ENCODE results near the gene CLEC3A. TPM values are rescaled to one million over a fixed set of nuclear protein-coding genes. Genes with fewer than 3 reads are reported as not detected.

CLEC3A gene, protein sequence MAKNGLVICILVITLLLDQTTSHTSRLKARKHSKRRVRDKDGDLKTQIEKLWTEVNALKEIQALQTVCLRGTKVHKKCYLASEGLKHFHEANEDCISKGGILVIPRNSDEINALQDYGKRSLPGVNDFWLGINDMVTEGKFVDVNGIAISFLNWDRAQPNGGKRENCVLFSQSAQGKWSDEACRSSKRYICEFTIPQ
- not detected in 2 replicates for total RNA-seq

GRCh38 chr16:78022347-78023060 lies at the start of gene CLEC3A:
Gene CLEC3A (plus strand): TSS chr16:78022548. CDS start chr16:78022627, 79 bp downstream.

Other genes with a start within 250 kb of the CLEC3A start
- gene VAT1L, start 234.0 kb upstream of the CLEC3A start, total RNA-seq: not detected in 2 replicates
- gene WWOX, start 77.1 kb downstream of the CLEC3A start, total RNA-seq: 6.8 and 7.0 TPM in 2 replicates

All from hair follicular keratinocyte (primary cell).